MCF 10A (cell line): ENCODE measurements around the gene GRM8. TPM values are rescaled to one million over a fixed set of nuclear protein-coding genes. Genes with fewer than 3 reads are reported as not detected.

ENCODE experiments used
- BruUV-seq: library from RNA; stranded (reverse); fragments of 400-500 nt; replicated peaks from 2 replicates; lab custom pipeline; 2021; lab: Mats Ljungman, UMichigan
- CTCF ChIA-PET: fragments of 300-600 bp; sonication (Branson Sonifier 250); formaldehyde crosslinking; extraction: SDS; loops from one replicate; lab custom pipeline; 2021; ENCODE audit warnings: antibody characterized with exemption, inconsistent platforms; lab: Yijun Ruan, JAX
- POLR2A ChIA-PET: fragments of 300-600, 350-650 bp; sonication (Branson Sonifier 250); formaldehyde crosslinking; extraction: SDS; loops from one replicate; lab custom pipeline; 2020; ENCODE audit warnings: antibody characterized with exemption, inconsistent platforms; lab: Yijun Ruan, JAX
- DNase-seq: peaks from one replicate; pipeline ENCODE4 v3.0.0-alpha.2; 2018; ENCODE audit not compliant: unreplicated experiment
- H3K27ac Mint-ChIP-seq: one replicate; pipeline ENCODE4 v1.8.0; 2022; ENCODE audit warnings: mild to moderate bottlenecking, low read depth, mixed read lengths; ENCODE audit not compliant: unreplicated experiment
- H3K27me3 Mint-ChIP-seq: one replicate; pipeline ENCODE4 v1.8.0; 2022; ENCODE audit warnings: mixed read lengths; ENCODE audit not compliant: insufficient read depth, unreplicated experiment
- H3K36me3 Mint-ChIP-seq: one replicate; pipeline ENCODE4 v1.8.0; 2022; ENCODE audit warnings: mild to moderate bottlenecking, moderate library complexity, mixed read lengths; ENCODE audit not compliant: insufficient read depth, unreplicated experiment
- H3K4me1 Mint-ChIP-seq: one replicate; pipeline ENCODE4 v1.8.0; 2022; ENCODE audit warnings: mixed read lengths; ENCODE audit not compliant: insufficient read depth, unreplicated experiment
- H3K4me3 Mint-ChIP-seq: one replicate; pipeline ENCODE4 v1.8.0; 2022; ENCODE audit warnings: mild to moderate bottlenecking, moderate library complexity, mixed read lengths; ENCODE audit not compliant: unreplicated experiment
- H3K9me3 Mint-ChIP-seq: one replicate; pipeline ENCODE4 v1.8.0; 2022; ENCODE audit warnings: mixed read lengths; ENCODE audit not compliant: unreplicated experiment
- intact Hi-C: fragments of 100-400 bp; cut with micrococcal nuclease; formaldehyde crosslinking; loops from 2 replicates; pipeline ENCODE4 v1.14.1; 2022
- total RNA-seq: library from RNA; stranded (reverse); gene quantifications from 2 replicates; pipeline ENCODE4 v1.2.3, GENCODE V29; 2022
- TF ChIP-seq, protein P1 (sequence below): fragments of 200-600 bp; IDR thresholded peaks from one replicate; pipeline ENCODE4 v1.8.0; 2022; ENCODE audit warnings: antibody characterized with exemption, mild to moderate bottlenecking; ENCODE audit not compliant: unreplicated experiment

The GRM8 gene
- total RNA-seq, 1 experiment from 2014 or later: not detected

DNA sequence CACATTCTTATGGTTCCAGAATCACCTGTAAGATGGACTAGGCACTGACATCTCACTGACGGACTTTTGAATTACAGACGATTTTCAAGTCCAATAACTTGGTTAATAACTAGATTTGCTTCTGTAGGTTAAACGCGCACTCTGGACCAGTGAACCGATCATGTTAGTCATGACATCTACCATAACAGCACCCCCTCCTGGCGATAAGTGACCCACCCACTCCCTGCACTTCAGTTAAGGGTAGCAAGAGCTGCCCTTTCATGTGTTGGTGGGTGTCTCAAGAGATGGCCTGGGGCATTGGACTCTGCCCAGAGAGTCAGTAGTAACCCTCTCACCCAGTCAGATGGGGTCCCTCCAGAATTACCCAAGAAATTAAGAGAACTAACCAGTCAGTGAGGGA, 12.9 kb downstream of the GRM8 start:
- no TSS peak for BruUV-seq
- H3K27ac Mint-ChIP-seq: no peak overlapping the region
- TF ChIP-seq, protein P1, sequence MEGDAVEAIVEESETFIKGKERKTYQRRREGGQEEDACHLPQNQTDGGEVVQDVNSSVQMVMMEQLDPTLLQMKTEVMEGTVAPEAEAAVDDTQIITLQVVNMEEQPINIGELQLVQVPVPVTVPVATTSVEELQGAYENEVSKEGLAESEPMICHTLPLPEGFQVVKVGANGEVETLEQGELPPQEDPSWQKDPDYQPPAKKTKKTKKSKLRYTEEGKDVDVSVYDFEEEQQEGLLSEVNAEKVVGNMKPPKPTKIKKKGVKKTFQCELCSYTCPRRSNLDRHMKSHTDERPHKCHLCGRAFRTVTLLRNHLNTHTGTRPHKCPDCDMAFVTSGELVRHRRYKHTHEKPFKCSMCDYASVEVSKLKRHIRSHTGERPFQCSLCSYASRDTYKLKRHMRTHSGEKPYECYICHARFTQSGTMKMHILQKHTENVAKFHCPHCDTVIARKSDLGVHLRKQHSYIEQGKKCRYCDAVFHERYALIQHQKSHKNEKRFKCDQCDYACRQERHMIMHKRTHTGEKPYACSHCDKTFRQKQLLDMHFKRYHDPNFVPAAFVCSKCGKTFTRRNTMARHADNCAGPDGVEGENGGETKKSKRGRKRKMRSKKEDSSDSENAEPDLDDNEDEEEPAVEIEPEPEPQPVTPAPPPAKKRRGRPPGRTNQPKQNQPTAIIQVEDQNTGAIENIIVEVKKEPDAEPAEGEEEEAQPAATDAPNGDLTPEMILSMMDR: peak; percentile 6
- H3K27me3 Mint-ChIP-seq: peaks cover 99% of the 10 kb centered on the region
- intact Hi-C loops: no loop called here
- CTCF ChIA-PET: no interaction called here
- H3K9me3 Mint-ChIP-seq: no peaks in the 10 kb centered on the region
- peak; percentile 6 for DNase-seq
- H3K4me1 Mint-ChIP-seq: no peaks in the 10 kb centered on the region
- H3K4me3 Mint-ChIP-seq: no peak overlapping the region
- no peaks in the 10 kb centered on the region for H3K36me3 Mint-ChIP-seq
- POLR2A ChIA-PET: no interaction called here

DNA sequence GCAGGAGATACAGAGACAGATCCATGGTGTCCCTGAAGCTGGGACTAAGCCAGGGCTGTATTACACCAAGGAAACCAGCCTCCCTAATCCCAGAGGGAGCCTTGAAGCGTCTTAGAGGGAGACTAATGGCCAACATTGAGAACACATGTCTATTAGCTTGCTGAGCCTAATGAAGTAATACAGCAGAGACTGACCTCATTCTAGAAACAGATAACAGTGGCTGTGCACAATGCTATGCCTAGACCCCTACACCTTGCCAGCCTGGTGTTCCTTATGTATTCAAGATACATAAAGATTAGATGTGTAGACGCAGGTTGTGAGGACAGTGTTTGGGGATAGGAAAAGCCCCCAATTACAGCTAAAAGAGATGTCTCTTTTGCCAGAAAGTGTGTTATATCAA, 19.1 kb downstream of the GRM8 start:
- H3K4me3 Mint-ChIP-seq: no peak overlapping the region
- ChIA-PET POLR2A (no interaction called here), CTCF (interaction anchor here (0.8 to 1.1 kb wide), 2 partner anchors 17 to 20 kb away, joined by 3 read pairs; no protein-coding TSS in a partner anchor)
- DNase-seq: no peak
- no peaks in the 10 kb centered on the region for H3K4me1 Mint-ChIP-seq
- peaks cover 78% of the 10 kb centered on the region for H3K27me3 Mint-ChIP-seq
- H3K9me3 Mint-ChIP-seq: no peaks in the 10 kb centered on the region
- TF ChIP-seq, protein P1: no peak
- no peak overlapping the region for H3K27ac Mint-ChIP-seq
- H3K36me3 Mint-ChIP-seq: no peaks in the 10 kb centered on the region
- intact Hi-C loops: no loop called here
- no TSS peak for BruUV-seq

DNA sequence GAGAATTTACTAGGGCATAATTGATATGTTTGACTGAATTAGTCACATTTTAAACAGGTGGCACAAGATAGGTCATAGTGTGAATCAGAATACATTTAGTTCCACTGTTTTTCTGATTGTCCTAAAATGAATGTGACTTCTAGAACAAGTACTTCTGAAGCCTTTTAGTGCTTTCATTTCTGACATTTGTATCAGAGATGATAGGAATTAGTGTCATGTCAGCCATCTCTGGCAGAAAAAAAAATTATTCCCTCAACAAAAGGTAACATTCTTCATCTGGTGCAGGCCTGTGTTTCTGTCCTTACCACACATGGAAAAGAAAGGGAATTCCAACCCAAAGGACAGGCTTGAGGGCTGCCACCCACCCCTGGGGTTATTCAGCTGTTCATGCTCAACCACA, 21.3 kb downstream of the GRM8 start:
- DNase-seq: no peak
- Mint-ChIP-seq H3K4me3 (no peak overlapping the region), H3K27me3 (peaks cover 78% of the 10 kb centered on the region), H3K4me1 (no peaks in the 10 kb centered on the region), H3K36me3 (no peaks in the 10 kb centered on the region), H3K9me3 (no peaks in the 10 kb centered on the region), H3K27ac (no peak overlapping the region)
- ChIA-PET CTCF (no interaction called here), POLR2A (interaction anchor here (0.7 kb wide), 1 partner anchor 19 kb away, joined by 3 read pairs; no protein-coding TSS in a partner anchor)
- intact Hi-C loops: no loop called here
- BruUV-seq: no TSS peak
- TF ChIP-seq, protein P1: no peak

DNA sequence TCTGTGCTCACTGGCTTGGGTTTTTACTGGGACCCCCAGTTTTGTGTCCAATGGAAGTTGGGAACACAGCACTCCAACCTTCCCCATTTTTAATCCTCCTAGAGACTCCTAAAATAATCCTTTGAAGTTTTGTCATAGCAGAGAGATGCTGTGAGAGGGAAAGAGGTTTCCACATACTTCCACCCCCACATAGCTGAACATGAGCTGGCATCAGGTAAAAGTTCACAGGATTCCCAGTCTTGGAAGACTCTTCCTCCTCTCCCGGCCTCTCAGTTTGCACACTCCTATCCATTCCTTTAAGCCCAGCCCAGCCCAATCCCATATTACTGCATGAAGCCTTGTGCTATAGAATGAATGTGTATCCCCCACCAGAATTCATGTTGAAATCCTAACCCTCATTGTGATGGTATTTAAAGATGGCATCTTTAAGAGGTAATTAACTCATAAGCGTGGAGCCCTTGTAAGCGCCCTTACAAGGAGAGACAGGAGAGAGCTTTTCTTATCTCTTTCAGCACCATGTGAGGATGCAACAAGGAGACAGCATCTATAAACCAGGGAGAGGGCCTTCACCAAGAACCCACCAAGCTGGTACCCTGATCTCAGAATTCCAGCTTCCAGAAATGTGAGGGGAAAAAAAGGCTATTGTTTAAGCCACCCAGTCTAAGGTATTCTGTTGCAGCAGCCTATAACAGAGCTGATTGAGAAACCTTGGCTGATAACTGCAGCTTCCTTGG, 22.4 kb downstream of the GRM8 start:
- TF ChIP-seq, protein P1: no peak
- H3K27ac Mint-ChIP-seq: no peak overlapping the region
- H3K4me3 Mint-ChIP-seq: no peak overlapping the region
- no peaks in the 10 kb centered on the region for H3K36me3 Mint-ChIP-seq
- intact Hi-C loops: no loop called here
- H3K4me1 Mint-ChIP-seq: no peaks in the 10 kb centered on the region
- peaks cover 78% of the 10 kb centered on the region for H3K27me3 Mint-ChIP-seq
- POLR2A ChIA-PET: no interaction called here
- no peak for DNase-seq
- CTCF ChIA-PET: interaction anchor here (0.6 kb wide), 1 partner anchor 10 kb away, joined by 3 read pairs; no protein-coding TSS in a partner anchor
- BruUV-seq: no TSS peak
- no peaks in the 10 kb centered on the region for H3K9me3 Mint-ChIP-seq
